Astrocyte (in vitro differentiated cells and primary cell): ENCODE data around the gene RSPH1.

Source experiments
- CTCF ChIP-seq: IDR thresholded peaks from 2 replicates; pipeline ENCODE4 v1.5.1; 2011; ENCODE audit warnings: low read depth, mild to moderate bottlenecking, inconsistent platforms, low read length, moderate library complexity; ENCODE audit not compliant: insufficient read depth
- EZH2 ChIP-seq: IDR thresholded peaks from 2 replicates; pipeline ENCODE4 v1.6.1; 2012; ENCODE audit warnings: mild to moderate bottlenecking, low read length, inconsistent platforms; ENCODE audit not compliant: insufficient read depth

GRCh38 chr21:42527127-42527488 is 31.1 kb upstream of the RSPH1 start:
- TF ChIP-seq CTCF (no peak), EZH2 (no peak)
